Measurements from ENCODE around the gene MRPL40. TPM values are rescaled to one million over a fixed set of nuclear protein-coding genes. Genes with fewer than 3 reads are reported as not detected.
"Not testable (repeated sequence)": the region's sequence is repeated elsewhere in the genome, so short reads cannot be mapped to it uniquely, and the experiment has no call there.

Gene MRPL40
- total RNA-seq, 2 donors from 2014 or later: 27.1 to 27.2 TPM

- DNase-seq (no peak), ATAC-seq (replicated peaks in 1 of 2) (no peak)
- peak overlapping the region; percentile 85 for H3K27ac Mint-ChIP-seq
- H3K4me1 Mint-ChIP-seq (ENCODE audit: low read depth): peaks cover 33% of the 10 kb centered on the region
- H3K4me3 Mint-ChIP-seq: peak overlapping the region in 1 of 2 donors; percentile 91
- peaks cover 3 to 5% of the 10 kb centered on the region in 2 donors for H3K36me3 Mint-ChIP-seq (ENCODE audit: insufficient read depth in 2 of 2)
- H3K27me3 Mint-ChIP-seq (ENCODE audit: low read depth): no peaks in the 10 kb centered on the region
- no peaks in the 10 kb centered on the region for H3K9me3 Mint-ChIP-seq
These were observed 2.7 kb downstream of the MRPL40 start for GRCh38 chr22:19434829-19435580.

GRCh38 chr22:19436444-19437161 is 4.3 kb downstream of the MRPL40 start:
- DNase-seq; H3K9me3 Mint-ChIP-seq; H3K4me3 Mint-ChIP-seq; H3K36me3 Mint-ChIP-seq (ENCODE audit: insufficient read depth in 2 of 2); H3K27me3 Mint-ChIP-seq (ENCODE audit: low read depth); ATAC-seq (replicated peaks in 1 of 2): not testable (repeated sequence)
- Mint-ChIP-seq H3K27ac (peak overlapping the region; percentile 55), H3K4me1 (ENCODE audit: low read depth) (peaks cover 25% of the 10 kb centered on the region)

- Mint-ChIP-seq H3K36me3 (ENCODE audit: insufficient read depth in 2 of 2) (peaks cover 1 to 7% of the 10 kb centered on the region in 2 donors), H3K27me3 (ENCODE audit: low read depth) (no peaks in the 10 kb centered on the region), H3K4me1 (ENCODE audit: low read depth) (peaks cover 22% of the 10 kb centered on the region), H3K27ac (peak overlapping the region; percentile 4), H3K4me3 (no peak overlapping the region), H3K9me3 (no peaks in the 10 kb centered on the region)
- no peak for DNase-seq
- no peak for ATAC-seq (replicated peaks in 1 of 2)
These were observed 6.0 kb downstream of the MRPL40 start for GRCh38 chr22:19438298-19438697.

- H3K27ac Mint-ChIP-seq: peak overlapping the region; percentile 40
These were observed 8.3 kb downstream of the MRPL40 start for GRCh38 chr22:19440411-19441195.

GRCh38 chr22:19442166-19442565 is 9.8 kb downstream of the MRPL40 start:
- no peak for DNase-seq
- peaks cover 36% of the 10 kb centered on the region for H3K4me1 Mint-ChIP-seq (ENCODE audit: low read depth)
- peak overlapping the region; percentile 82 for H3K27ac Mint-ChIP-seq
- no peak overlapping the region for H3K4me3 Mint-ChIP-seq
- H3K9me3 Mint-ChIP-seq: no peaks in the 10 kb centered on the region
- no peak for ATAC-seq (replicated peaks in 1 of 2)
- no peaks in the 10 kb centered on the region for H3K27me3 Mint-ChIP-seq (ENCODE audit: low read depth)
- H3K36me3 Mint-ChIP-seq (ENCODE audit: insufficient read depth in 2 of 2): peaks cover 4 to 7% of the 10 kb centered on the region in 2 donors

More at GRCh38 chr22:19440411-19441195, 8.3 kb downstream of the MRPL40 start:
- Mint-ChIP-seq H3K4me3 (no peak overlapping the region), H3K9me3 (no peaks in the 10 kb centered on the region), H3K27me3 (ENCODE audit: low read depth) (no peaks in the 10 kb centered on the region), H3K4me1 (ENCODE audit: low read depth) (peaks cover 24% of the 10 kb centered on the region), H3K36me3 (ENCODE audit: insufficient read depth in 2 of 2) (peaks cover 1 to 5% of the 10 kb centered on the region in 2 donors)
- no peak for ATAC-seq (replicated peaks in 1 of 2)
- no peak for DNase-seq

GRCh38 chr22:19443544-19444211 is 11.3 kb downstream of the MRPL40 start:
- DNase-seq (no peak), ATAC-seq (replicated peaks in 1 of 2) (no peak)
- peaks cover 6 to 7% of the 10 kb centered on the region in 2 donors for H3K36me3 Mint-ChIP-seq (ENCODE audit: insufficient read depth in 2 of 2)
- H3K4me3 Mint-ChIP-seq: no peak overlapping the region
- H3K4me1 Mint-ChIP-seq (ENCODE audit: low read depth): peaks cover 45% of the 10 kb centered on the region
- no peaks in the 10 kb centered on the region for H3K27me3 Mint-ChIP-seq (ENCODE audit: low read depth)
- no peaks in the 10 kb centered on the region for H3K9me3 Mint-ChIP-seq
- H3K27ac Mint-ChIP-seq: no peak overlapping the region

- ATAC-seq (replicated peaks in 1 of 2); H3K9me3 Mint-ChIP-seq; H3K36me3 Mint-ChIP-seq (ENCODE audit: insufficient read depth in 2 of 2); DNase-seq; H3K27me3 Mint-ChIP-seq (ENCODE audit: low read depth): not testable (repeated sequence)
- Mint-ChIP-seq H3K4me3 (peak overlapping the region in 1 of 2 donors; percentile 9), H3K4me1 (ENCODE audit: low read depth) (peaks cover 55% of the 10 kb centered on the region), H3K27ac (peak overlapping the region; percentile 91)
These were observed 13.1 kb downstream of the MRPL40 start for GRCh38 chr22:19445279-19445982.

- Mint-ChIP-seq H3K4me3 (peak overlapping the region; percentile 94 to 97), H3K4me1 (ENCODE audit: low read depth) (peaks cover 58% of the 10 kb centered on the region), H3K36me3 (ENCODE audit: insufficient read depth in 2 of 2) (peaks cover 6 to 9% of the 10 kb centered on the region in 2 donors), H3K9me3 (no peaks in the 10 kb centered on the region), H3K27ac (peak overlapping the region; percentile 84), H3K27me3 (ENCODE audit: low read depth) (no peaks in the 10 kb centered on the region)
- ATAC-seq (replicated peaks in 1 of 2): no peak
- no peak for DNase-seq
These were observed 14.4 kb downstream of the MRPL40 start for GRCh38 chr22:19446603-19447329.

GRCh38 chr22:19447330-19448075 is 15.2 kb downstream of the MRPL40 start, which contains the start of gene C22orf39:
TSS of gene C22orf39 (minus strand) at chr22:19447711. CDS start at chr22:19447688, 23 bp downstream.
- DNase-seq (peak; percentile 89 to 91), ATAC-seq (replicated peaks in 1 of 2) (peak; percentile 80 to 83)
- H3K27ac Mint-ChIP-seq: peak within 1 kb of the TSS; percentile 90
- H3K4me3 Mint-ChIP-seq: peak within 1 kb of the TSS; percentile 94 to 97
- peaks cover 6 to 8% of the 10 kb centered on the region in 2 donors for H3K36me3 Mint-ChIP-seq (ENCODE audit: insufficient read depth in 2 of 2)
- H3K4me1 Mint-ChIP-seq (ENCODE audit: low read depth): peaks cover 60% of the 10 kb centered on the region
- no peaks in the 10 kb centered on the region for H3K9me3 Mint-ChIP-seq
- no peaks in the 10 kb centered on the region for H3K27me3 Mint-ChIP-seq (ENCODE audit: low read depth)

- peak; percentile 18 to 29 for DNase-seq
- H3K4me1 Mint-ChIP-seq (ENCODE audit: low read depth): peaks cover 55% of the 10 kb centered on the region
- peak overlapping the region; percentile 94 to 97 for H3K4me3 Mint-ChIP-seq
- H3K27ac Mint-ChIP-seq: peak overlapping the region; percentile 90
- peaks cover 6 to 10% of the 10 kb centered on the region in 2 donors for H3K36me3 Mint-ChIP-seq (ENCODE audit: insufficient read depth in 2 of 2)
- H3K9me3 Mint-ChIP-seq: no peaks in the 10 kb centered on the region
- peak; percentile 16 to 19 for ATAC-seq (replicated peaks in 1 of 2)
- H3K27me3 Mint-ChIP-seq (ENCODE audit: low read depth): no peaks in the 10 kb centered on the region
These were observed 15.8 kb downstream of the MRPL40 start for GRCh38 chr22:19448076-19448607.
